PFSK-1 (cell line): ENCODE results near the gene RDH12.

ENCODE experiments used
- FOXP2 ChIP-seq: optimal IDR thresholded peaks from 2 replicates; pipeline ENCODE3; 2011; ENCODE audit warnings: borderline replicate concordance, control low read depth, inconsistent platforms; ENCODE audit not compliant: insufficient read depth; ENCODE audit errors: extremely low read length, extremely low read depth
- POLR2AphosphoS5 ChIP-seq: IDR thresholded peaks from 2 replicates; pipeline ENCODE4 v1.6.1; 2012; ENCODE audit warnings: low read depth, mild to moderate bottlenecking, control low read depth, low read length, moderate library complexity
- REST ChIP-seq, 2 experiments: IDR thresholded peaks; 2 replicates each; pipeline versions ENCODE4 v1.6.1 to v1.8.0; 2011 to 2012; ENCODE audit warnings: low read depth in 2 of 2, low read length in 2 of 2, control low read depth in 1 of 2, inconsistent platforms in 1 of 2, mild to moderate bottlenecking in 1 of 2, moderate library complexity in 1 of 2; ENCODE audit not compliant: insufficient read depth in 1 of 2
- SIN3A ChIP-seq: IDR thresholded peaks from 2 replicates; pipeline ENCODE4 v1.6.1; 2012; ENCODE audit warnings: mild to moderate bottlenecking, low read length, moderate library complexity, borderline replicate concordance; ENCODE audit not compliant: insufficient read depth
- TAF1 ChIP-seq: IDR thresholded peaks from 2 replicates; pipeline ENCODE4 v1.6.1; 2012; ENCODE audit warnings: low read length, control low read depth, borderline replicate concordance; ENCODE audit not compliant: insufficient read depth

RDH12 gene

GRCh38 chr14:67776653-67777322 is 75.1 kb downstream of the RDH12 start:
- TF ChIP-seq SIN3A (no peak), REST (IDR thresholded peaks at IDR 0.05; ENCODE audit: insufficient read depth in 1 of 2, low read depth in 2 of 2, low read length in 2 of 2) (no peak), FOXP2 (no peak), TAF1 (no peak), POLR2AphosphoS5 (no peak)

GRCh38 chr14:67778792-67779191 is 77.1 kb downstream of the RDH12 start:
- no peak for TF ChIP-seq TAF1
- TF ChIP-seq POLR2AphosphoS5, result no peak
- TF ChIP-seq SIN3A, result no peak
- TF ChIP-seq FOXP2, result no peak
- no peak for TF ChIP-seq REST (IDR thresholded peaks at IDR 0.05; ENCODE audit: insufficient read depth in 1 of 2, low read depth in 2 of 2, low read length in 2 of 2)

GRCh38 chr14:67782090-67782489 is 80.4 kb downstream of the RDH12 start:
- TF ChIP-seq REST (IDR thresholded peaks at IDR 0.05; ENCODE audit: insufficient read depth in 1 of 2, low read depth in 2 of 2, low read length in 2 of 2) (no peak), POLR2AphosphoS5 (no peak), SIN3A (no peak), TAF1 (no peak)
